ENCODE results near the gene SHBG.

The SHBG gene

DNA sequence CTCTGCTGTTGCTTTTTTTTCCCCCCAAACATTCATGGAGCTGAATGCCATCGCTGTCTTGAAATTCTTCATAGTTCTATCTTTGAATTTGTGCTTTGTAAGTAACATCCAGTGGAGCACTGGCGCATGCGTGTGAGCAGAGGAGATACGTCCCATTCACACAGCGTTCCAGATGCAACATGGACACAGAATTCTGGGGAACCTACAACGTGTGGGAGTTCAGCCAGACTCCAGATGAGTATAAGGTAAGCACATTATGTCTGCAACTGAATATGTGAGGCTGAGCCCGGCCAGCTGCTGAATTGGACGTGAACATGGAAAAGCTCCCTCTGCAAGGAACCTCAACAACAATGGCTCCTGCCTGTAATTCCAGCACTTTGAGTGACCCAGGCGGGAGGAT, 16.5 kb downstream of the SHBG start:
- no peak overlapping the region for H3K9ac ChIP-seq (ENCODE audit: low read depth in 1 of 2, low read length in 2 of 2)
- H3K27ac ChIP-seq (ENCODE audit: low read depth in 2 of 2, low read length in 2 of 2) = no peak overlapping the region
- H3K36me3 ChIP-seq (ENCODE audit: control insufficient read depth in 2 of 2, insufficient read depth in 2 of 2, low read length in 2 of 2) = no peaks in the 10 kb centered on the region
- H3K27me3 ChIP-seq (ENCODE audit: control insufficient read depth in 2 of 2, insufficient read depth in 2 of 2, low read length in 2 of 2) = peaks cover 10 to 20% of the 10 kb centered on the region in 2 donors
- H3K9me3 ChIP-seq (ENCODE audit: control insufficient read depth in 2 of 2, low read length in 2 of 2) = no peaks in the 10 kb centered on the region
- peaks cover 6 to 12% of the 10 kb centered on the region in 2 donors for H3K4me1 ChIP-seq (ENCODE audit: control insufficient read depth in 2 of 2, insufficient read depth in 2 of 2, low read length in 2 of 2)
- no peak overlapping the region for H3K4me3 ChIP-seq (ENCODE audit: low read length in 2 of 2)

DNA sequence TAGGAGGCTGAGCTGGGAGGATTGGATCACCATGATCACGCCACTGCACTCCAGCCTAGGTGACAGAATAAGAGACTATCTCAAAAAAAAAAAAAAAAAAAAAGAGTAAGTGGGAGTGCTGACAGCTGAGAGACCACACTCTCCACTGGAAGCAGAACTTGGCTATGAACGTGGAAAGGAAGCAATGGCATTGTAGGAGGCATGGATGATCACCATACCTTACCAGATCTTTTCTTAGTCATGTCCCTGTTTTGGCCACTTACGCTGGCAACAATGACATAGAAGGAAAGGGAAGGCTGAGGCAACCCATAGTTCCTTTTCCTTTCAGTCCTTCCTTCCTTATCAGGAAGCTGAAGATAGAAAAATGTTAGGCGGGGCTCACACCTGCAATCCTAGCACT, 17.1 kb downstream of the SHBG start:
- Histone ChIP-seq H3K4me1 (ENCODE audit: control insufficient read depth in 2 of 2, insufficient read depth in 2 of 2, low read length in 2 of 2) (peaks cover 6 to 13% of the 10 kb centered on the region in 2 donors), H3K36me3 (ENCODE audit: control insufficient read depth in 2 of 2, insufficient read depth in 2 of 2, low read length in 2 of 2) (no peaks in the 10 kb centered on the region), H3K27ac (ENCODE audit: low read depth in 2 of 2, low read length in 2 of 2) (no peak overlapping the region), H3K4me3 (ENCODE audit: low read length in 2 of 2) (no peak overlapping the region), H3K9ac (ENCODE audit: low read depth in 1 of 2, low read length in 2 of 2) (no peak overlapping the region), H3K9me3 (ENCODE audit: control insufficient read depth in 2 of 2, low read length in 2 of 2) (no peaks in the 10 kb centered on the region), H3K27me3 (ENCODE audit: control insufficient read depth in 2 of 2, insufficient read depth in 2 of 2, low read length in 2 of 2) (peaks cover 11 to 24% of the 10 kb centered on the region in 2 donors)

DNA sequence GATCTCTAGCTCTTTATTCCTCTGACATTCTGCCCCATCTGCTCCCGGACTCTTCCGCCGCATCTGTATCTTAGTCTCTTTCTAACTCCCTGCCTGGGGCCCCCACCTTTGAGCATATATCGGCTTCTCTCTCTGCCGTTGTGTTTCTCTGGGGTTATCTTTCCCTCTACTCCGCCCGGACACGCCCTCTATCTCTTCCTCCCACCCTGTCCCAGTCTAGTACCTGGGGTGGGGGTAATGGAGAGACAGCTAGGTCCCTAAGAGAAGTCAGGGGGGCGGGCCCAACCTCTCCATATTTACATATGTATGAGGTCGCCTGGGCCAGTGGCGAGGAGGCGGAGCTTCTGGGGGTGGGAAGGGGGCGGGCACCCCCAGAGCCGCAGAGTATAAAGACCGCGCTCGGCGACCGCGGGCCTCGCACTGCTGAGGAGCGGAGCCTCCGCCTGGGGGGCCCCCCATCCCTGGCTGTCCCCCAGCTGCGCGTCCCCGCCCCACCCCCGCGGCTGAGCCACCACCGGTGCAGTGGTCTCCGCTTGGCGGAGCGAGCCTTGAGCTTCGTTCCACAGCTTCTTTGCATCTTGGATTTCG, 20.7 kb downstream of the SHBG start, which contains the start of gene ATP1B2:
TSS of gene ATP1B2 (plus strand) at position 418 of the 588 bp plus-strand sequence. CDS start 593 bp downstream, outside the sequence.
- H3K9me3 ChIP-seq (ENCODE audit: control insufficient read depth in 2 of 2, low read length in 2 of 2) = no peaks in the 10 kb centered on the region
- H3K4me1 ChIP-seq (ENCODE audit: control insufficient read depth in 2 of 2, insufficient read depth in 2 of 2, low read length in 2 of 2) = peaks cover 6 to 13% of the 10 kb centered on the region in 2 donors
- H3K36me3 ChIP-seq (ENCODE audit: control insufficient read depth in 2 of 2, insufficient read depth in 2 of 2, low read length in 2 of 2) = no peaks in the 10 kb centered on the region
- peak within 1 kb of the TSS; percentile 45 to 59 for H3K4me3 ChIP-seq (ENCODE audit: low read length in 2 of 2)
- peaks cover 18 to 29% of the 10 kb centered on the region in 2 donors for H3K27me3 ChIP-seq (ENCODE audit: control insufficient read depth in 2 of 2, insufficient read depth in 2 of 2, low read length in 2 of 2)
- H3K27ac ChIP-seq (ENCODE audit: low read depth in 2 of 2, low read length in 2 of 2) = no peak within 1 kb of the TSS
- H3K9ac ChIP-seq (ENCODE audit: low read depth in 1 of 2, low read length in 2 of 2) = no peak within 1 kb of the TSS

DNA sequence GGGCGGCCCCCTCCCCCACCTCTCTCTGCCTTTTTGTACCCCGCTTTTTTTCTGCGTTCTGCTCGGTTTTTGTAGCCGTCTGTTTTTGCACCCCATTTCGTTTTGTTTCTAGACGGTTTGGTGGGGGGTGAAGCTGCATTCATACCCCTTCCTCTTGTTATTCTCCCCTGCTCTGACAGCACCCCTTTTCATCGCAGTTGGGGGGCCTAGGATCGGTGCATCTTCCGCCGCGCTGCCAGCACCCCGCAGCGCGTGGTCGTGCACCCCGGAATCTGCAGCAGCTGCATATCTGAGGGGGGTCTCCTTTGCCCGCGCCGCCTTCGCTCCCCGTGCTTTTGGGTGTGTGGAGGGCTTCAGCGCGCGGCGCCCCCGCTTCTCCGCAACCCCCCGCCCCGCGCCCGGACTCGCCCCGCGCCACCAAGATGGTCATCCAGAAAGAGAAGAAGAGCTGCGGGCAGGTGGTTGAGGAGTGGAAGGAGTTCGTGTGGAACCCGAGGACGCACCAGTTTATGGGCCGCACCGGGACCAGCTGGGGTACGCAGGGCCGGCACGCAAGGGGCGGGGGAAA, 21.2 kb downstream of the SHBG start:
- Histone ChIP-seq H3K4me1 (ENCODE audit: control insufficient read depth in 2 of 2, insufficient read depth in 2 of 2, low read length in 2 of 2) (peaks cover 6 to 13% of the 10 kb centered on the region in 2 donors), H3K36me3 (ENCODE audit: control insufficient read depth in 2 of 2, insufficient read depth in 2 of 2, low read length in 2 of 2) (no peaks in the 10 kb centered on the region), H3K9ac (ENCODE audit: low read depth in 1 of 2, low read length in 2 of 2) (no peak overlapping the region), H3K9me3 (ENCODE audit: control insufficient read depth in 2 of 2, low read length in 2 of 2) (no peaks in the 10 kb centered on the region), H3K27me3 (ENCODE audit: control insufficient read depth in 2 of 2, insufficient read depth in 2 of 2, low read length in 2 of 2) (peaks cover 18 to 29% of the 10 kb centered on the region in 2 donors), H3K27ac (ENCODE audit: low read depth in 2 of 2, low read length in 2 of 2) (no peak overlapping the region), H3K4me3 (ENCODE audit: low read length in 2 of 2) (peak overlapping the region; percentile 17 to 32)

DNA sequence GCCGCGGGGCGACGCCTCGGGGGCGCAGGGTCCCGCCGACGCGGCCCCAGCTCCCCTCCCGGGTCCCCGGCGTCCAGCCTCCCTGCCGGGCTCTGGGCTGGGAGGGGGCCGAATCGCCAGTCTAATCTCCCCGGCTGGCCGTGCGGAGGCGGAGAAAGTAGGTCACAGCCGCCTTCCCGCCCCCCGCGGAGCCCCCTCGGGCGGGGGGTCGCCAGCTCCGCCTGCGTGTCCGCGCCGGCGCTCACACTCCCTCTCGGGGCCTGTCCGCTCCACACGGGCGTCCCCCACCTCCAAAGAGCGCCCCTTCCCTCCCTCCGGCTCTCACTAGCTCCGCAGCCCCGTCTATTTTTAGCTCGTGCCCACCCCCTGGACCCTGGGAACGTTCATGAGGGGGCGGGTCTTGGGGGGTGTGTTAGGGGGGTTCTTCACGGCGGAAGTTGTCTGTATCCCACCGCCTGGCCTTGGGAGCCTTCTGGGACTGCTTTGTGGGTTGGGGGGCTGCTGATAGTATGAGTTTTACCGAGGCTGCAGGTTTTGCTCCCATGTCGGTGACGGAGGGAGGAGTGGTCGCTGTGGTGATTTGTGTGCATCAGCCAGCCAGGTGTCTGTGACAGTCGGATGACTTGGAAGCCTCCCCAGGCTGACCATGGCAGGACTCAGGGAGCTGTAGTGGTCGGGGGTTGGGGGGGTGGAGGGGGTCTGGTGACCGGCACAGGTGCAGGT, 21.9 kb downstream of the SHBG start:
- H3K4me3 ChIP-seq (ENCODE audit: low read length in 2 of 2) = peak overlapping the region; percentile 17 to 26
- H3K27ac ChIP-seq (ENCODE audit: low read depth in 2 of 2, low read length in 2 of 2) = no peak overlapping the region

DNA sequence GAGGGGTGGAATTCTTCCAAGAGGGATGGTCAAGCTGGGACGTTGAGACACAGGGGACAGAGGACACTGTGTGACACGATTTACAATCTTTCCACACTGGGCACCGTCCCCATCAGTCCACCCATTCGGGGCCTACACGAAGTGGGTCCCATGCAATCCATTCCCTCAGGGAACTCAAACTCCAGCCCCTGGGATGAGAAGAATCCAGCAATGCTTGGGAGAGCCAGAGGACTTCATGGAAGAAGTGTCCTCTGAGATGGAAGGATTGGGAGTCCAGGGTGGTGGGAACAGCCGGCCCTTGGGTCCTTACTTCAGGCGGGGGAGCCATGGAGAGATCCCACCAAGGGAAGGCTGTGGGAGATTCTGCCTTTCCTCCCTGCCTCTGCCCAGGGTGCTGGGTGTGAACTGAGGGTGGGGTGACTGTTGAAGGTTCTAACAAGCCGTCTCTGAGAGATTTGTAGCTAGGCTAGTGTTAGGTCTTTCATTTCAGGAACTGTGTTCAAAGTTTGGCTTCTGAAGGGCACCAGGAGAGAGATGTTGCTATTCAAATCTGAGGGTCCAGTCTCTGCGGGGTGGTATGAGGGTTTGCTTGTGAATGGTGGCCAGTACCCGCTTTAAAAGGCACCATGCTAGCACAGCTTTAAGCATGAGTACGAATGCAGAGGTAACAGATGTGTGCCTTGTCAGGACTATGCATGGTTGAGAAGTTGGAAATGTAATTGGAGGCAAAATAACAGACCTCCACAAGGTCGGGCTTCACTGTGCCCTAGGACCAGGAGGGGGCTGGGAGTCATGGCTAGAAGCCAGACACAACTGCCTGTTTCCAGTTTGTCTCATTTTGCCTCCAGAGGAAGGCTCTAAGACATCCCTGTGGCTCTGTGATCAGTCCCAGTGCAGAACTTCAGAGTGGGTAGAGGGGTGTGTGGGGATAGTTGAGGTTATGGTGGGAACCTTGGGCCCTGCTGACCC, 22.7 kb downstream of the SHBG start:
- H3K9ac ChIP-seq (ENCODE audit: low read depth in 1 of 2, low read length in 2 of 2) = no peak overlapping the region
- no peak overlapping the region for H3K4me3 ChIP-seq (ENCODE audit: low read length in 2 of 2)
- peaks cover 18 to 29% of the 10 kb centered on the region in 2 donors for H3K27me3 ChIP-seq (ENCODE audit: control insufficient read depth in 2 of 2, insufficient read depth in 2 of 2, low read length in 2 of 2)
- H3K4me1 ChIP-seq (ENCODE audit: control insufficient read depth in 2 of 2, insufficient read depth in 2 of 2, low read length in 2 of 2) = peaks cover 6 to 13% of the 10 kb centered on the region in 2 donors
- H3K9me3 ChIP-seq (ENCODE audit: control insufficient read depth in 2 of 2, low read length in 2 of 2) = no peaks in the 10 kb centered on the region
- no peaks in the 10 kb centered on the region for H3K36me3 ChIP-seq (ENCODE audit: control insufficient read depth in 2 of 2, insufficient read depth in 2 of 2, low read length in 2 of 2)
- H3K27ac ChIP-seq (ENCODE audit: low read depth in 2 of 2, low read length in 2 of 2) = no peak overlapping the region

More for the DNA sequence above, 21.9 kb downstream of the SHBG start:
- Histone ChIP-seq H3K36me3 (ENCODE audit: control insufficient read depth in 2 of 2, insufficient read depth in 2 of 2, low read length in 2 of 2) (no peaks in the 10 kb centered on the region), H3K4me1 (ENCODE audit: control insufficient read depth in 2 of 2, insufficient read depth in 2 of 2, low read length in 2 of 2) (peaks cover 6 to 13% of the 10 kb centered on the region in 2 donors), H3K9ac (ENCODE audit: low read depth in 1 of 2, low read length in 2 of 2) (no peak overlapping the region), H3K27me3 (ENCODE audit: control insufficient read depth in 2 of 2, insufficient read depth in 2 of 2, low read length in 2 of 2) (peaks cover 18 to 29% of the 10 kb centered on the region in 2 donors), H3K9me3 (ENCODE audit: control insufficient read depth in 2 of 2, low read length in 2 of 2) (no peaks in the 10 kb centered on the region)

DNA sequence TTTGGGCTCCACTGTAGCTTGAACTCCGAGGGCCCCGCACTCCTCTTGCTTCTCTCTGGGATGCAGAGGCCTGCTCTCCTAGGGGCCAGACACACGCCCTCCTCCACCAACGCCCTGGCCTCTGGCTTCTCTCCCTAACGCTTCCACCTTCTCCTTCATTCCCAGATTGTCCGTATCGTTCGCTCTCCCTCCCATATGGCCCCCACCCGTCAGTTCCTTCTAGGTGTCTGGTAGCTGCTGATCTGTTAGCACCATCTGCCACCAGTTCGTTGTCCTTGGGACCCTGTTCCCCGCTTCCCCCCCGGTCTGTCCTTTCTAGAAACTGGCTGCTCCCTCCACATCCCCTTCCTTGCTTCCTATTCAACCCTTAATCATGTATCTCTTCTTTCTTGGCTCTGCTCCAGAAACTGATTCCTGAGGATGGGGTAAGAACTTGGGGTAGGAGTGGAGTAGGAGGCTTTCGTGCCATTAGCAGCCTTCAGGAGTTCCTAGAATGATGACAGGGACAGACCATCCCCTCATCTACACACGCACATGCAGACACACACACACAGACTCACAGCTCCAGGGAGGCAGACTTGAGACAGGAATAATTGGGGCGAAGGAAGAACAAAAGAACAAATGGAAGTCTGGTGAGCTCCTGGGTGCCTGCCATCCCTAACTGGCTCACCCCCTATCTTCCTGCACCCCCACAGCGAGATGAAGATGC, 25.1 kb downstream of the SHBG start:
- Histone ChIP-seq H3K4me3 (ENCODE audit: low read length in 2 of 2) (no peak overlapping the region), H3K9me3 (ENCODE audit: control insufficient read depth in 2 of 2, low read length in 2 of 2) (no peaks in the 10 kb centered on the region), H3K27me3 (ENCODE audit: control insufficient read depth in 2 of 2, insufficient read depth in 2 of 2, low read length in 2 of 2) (peaks cover 14 to 21% of the 10 kb centered on the region in 2 donors), H3K27ac (ENCODE audit: low read depth in 2 of 2, low read length in 2 of 2) (no peak overlapping the region), H3K36me3 (ENCODE audit: control insufficient read depth in 2 of 2, insufficient read depth in 2 of 2, low read length in 2 of 2) (no peaks in the 10 kb centered on the region), H3K9ac (ENCODE audit: low read depth in 1 of 2, low read length in 2 of 2) (no peak overlapping the region), H3K4me1 (ENCODE audit: control insufficient read depth in 2 of 2, insufficient read depth in 2 of 2, low read length in 2 of 2) (peaks cover 5 to 12% of the 10 kb centered on the region in 2 donors)

DNA sequence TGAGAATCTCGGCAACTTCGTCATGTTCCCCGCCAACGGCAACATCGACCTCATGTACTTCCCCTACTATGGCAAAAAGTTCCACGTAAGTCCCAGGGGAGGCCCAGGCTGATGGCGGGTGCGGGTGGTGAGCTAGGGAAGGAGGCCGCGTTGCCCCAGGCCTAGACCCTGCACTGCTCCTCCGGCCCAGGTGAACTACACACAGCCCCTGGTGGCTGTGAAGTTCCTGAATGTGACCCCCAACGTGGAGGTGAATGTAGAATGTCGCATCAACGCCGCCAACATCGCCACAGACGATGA, 25.6 kb downstream of the SHBG start:
- H3K9ac ChIP-seq (ENCODE audit: low read depth in 1 of 2, low read length in 2 of 2) = no peak overlapping the region
- H3K36me3 ChIP-seq (ENCODE audit: control insufficient read depth in 2 of 2, insufficient read depth in 2 of 2, low read length in 2 of 2) = no peaks in the 10 kb centered on the region
- H3K9me3 ChIP-seq (ENCODE audit: control insufficient read depth in 2 of 2, low read length in 2 of 2) = no peaks in the 10 kb centered on the region
- no peak overlapping the region for H3K27ac ChIP-seq (ENCODE audit: low read depth in 2 of 2, low read length in 2 of 2)
- H3K4me1 ChIP-seq (ENCODE audit: control insufficient read depth in 2 of 2, insufficient read depth in 2 of 2, low read length in 2 of 2) = peaks cover under 1 to 7% of the 10 kb centered on the region in 2 donors
- no peak overlapping the region for H3K4me3 ChIP-seq (ENCODE audit: low read length in 2 of 2)
- peaks cover 11 to 16% of the 10 kb centered on the region in 2 donors for H3K27me3 ChIP-seq (ENCODE audit: control insufficient read depth in 2 of 2, insufficient read depth in 2 of 2, low read length in 2 of 2)

DNA sequence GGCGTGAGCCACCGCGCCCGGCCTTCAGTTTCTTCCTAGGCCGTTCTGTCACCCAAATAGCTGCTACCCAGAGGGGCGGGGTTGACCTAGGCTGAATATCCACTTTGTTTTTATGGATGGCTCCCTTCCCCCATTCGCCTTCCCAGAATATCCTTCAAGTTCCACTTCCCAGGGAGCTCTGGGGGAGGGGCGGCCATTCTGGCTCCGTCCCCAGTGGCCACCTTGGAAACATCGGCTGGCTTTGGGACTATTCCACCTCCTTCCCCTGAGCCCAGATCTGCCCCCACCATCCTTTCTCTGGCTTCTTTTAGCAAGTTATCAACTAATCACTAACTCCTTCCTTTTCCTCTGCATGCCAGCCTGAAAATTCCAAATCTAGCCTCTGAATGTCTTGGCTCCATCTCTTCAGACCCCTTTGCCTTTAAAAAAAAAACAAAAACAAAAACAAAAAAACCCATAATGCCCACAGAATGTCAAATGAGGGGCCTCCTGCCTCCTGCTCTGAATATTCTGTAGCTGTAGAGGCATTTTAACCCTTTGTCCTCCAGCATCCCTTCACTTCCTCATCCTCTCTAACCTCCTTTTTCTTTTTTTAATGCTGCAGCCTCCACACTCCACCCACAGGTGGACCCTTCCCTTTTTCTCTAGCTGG, 27.1 kb downstream of the SHBG start:
- Histone ChIP-seq H3K9me3 (ENCODE audit: control insufficient read depth in 2 of 2, low read length in 2 of 2) (no peaks in the 10 kb centered on the region), H3K27me3 (ENCODE audit: control insufficient read depth in 2 of 2, insufficient read depth in 2 of 2, low read length in 2 of 2) (peaks cover 5 to 7% of the 10 kb centered on the region in 2 donors), H3K4me3 (ENCODE audit: low read length in 2 of 2) (no peak overlapping the region), H3K4me1 (ENCODE audit: control insufficient read depth in 2 of 2, insufficient read depth in 2 of 2, low read length in 2 of 2) (no peaks in the 10 kb centered on the region), H3K36me3 (ENCODE audit: control insufficient read depth in 2 of 2, insufficient read depth in 2 of 2, low read length in 2 of 2) (no peaks in the 10 kb centered on the region), H3K9ac (ENCODE audit: low read depth in 1 of 2, low read length in 2 of 2) (no peak overlapping the region), H3K27ac (ENCODE audit: low read depth in 2 of 2, low read length in 2 of 2) (no peak overlapping the region)
